Measurements from ENCODE around the gene PIK3CG.

- TF ChIP-seq, protein P1, sequence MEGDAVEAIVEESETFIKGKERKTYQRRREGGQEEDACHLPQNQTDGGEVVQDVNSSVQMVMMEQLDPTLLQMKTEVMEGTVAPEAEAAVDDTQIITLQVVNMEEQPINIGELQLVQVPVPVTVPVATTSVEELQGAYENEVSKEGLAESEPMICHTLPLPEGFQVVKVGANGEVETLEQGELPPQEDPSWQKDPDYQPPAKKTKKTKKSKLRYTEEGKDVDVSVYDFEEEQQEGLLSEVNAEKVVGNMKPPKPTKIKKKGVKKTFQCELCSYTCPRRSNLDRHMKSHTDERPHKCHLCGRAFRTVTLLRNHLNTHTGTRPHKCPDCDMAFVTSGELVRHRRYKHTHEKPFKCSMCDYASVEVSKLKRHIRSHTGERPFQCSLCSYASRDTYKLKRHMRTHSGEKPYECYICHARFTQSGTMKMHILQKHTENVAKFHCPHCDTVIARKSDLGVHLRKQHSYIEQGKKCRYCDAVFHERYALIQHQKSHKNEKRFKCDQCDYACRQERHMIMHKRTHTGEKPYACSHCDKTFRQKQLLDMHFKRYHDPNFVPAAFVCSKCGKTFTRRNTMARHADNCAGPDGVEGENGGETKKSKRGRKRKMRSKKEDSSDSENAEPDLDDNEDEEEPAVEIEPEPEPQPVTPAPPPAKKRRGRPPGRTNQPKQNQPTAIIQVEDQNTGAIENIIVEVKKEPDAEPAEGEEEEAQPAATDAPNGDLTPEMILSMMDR (IDR thresholded peaks at IDR 0.05) = no peak
- no peak for TF ChIP-seq POLR2A (IDR thresholded peaks at IDR 0.05)
Observed at GRCh38 chr7:106915407-106915806, 50.3 kb downstream of the PIK3CG start.
